OCI-LY7 (cell line): Measurements from ENCODE around the gene PPP1R3E. TPM values are rescaled to one million over a fixed set of nuclear protein-coding genes. Genes with fewer than 3 reads are reported as not detected.

Experiments
- BruUV-seq: library from RNA; stranded (reverse); fragments of 400-500 nt; replicated peaks from 2 replicates; lab custom pipeline; 2021; lab: Mats Ljungman, UMichigan
- CTCF ChIA-PET: fragments of 300-600 bp; sonication (Branson Sonifier 250); formaldehyde crosslinking; loops from one replicate; lab custom pipeline; 2022; ENCODE audit warnings: antibody characterized with exemption; ENCODE audit not compliant: unreplicated experiment; lab: Charles Lee
- POLR2A ChIA-PET: fragments of 300-600 bp; sonication (Branson Sonifier 250); formaldehyde crosslinking; loops from one replicate; lab custom pipeline; 2022; ENCODE audit warnings: antibody characterized with exemption; lab: Charles Lee
- DNase-seq: peaks from one replicate; pipeline ENCODE4 v3.0.0-alpha.2; 2015; ENCODE audit warnings: low spot score
- H2AFZ ChIP-seq: fragments of 200-600 bp; sonication (generic), shearing (Covaris generic); 2 replicates; pipeline ENCODE4 v1.6.1; 2014; ENCODE audit warnings: mild to moderate bottlenecking, antibody characterized with exemption, low read length, moderate library complexity
- H3K27ac ChIP-seq: fragments of 200-600 bp; sonication (generic); 2 replicates; pipeline ENCODE4 v1.5.1; 2014; ENCODE audit warnings: mixed run types, low read depth, mild to moderate bottlenecking, moderate library complexity, low read length, inconsistent platforms; ENCODE audit not compliant: poor library complexity, severe bottlenecking
- H3K36me3 ChIP-seq: fragments of 200-600 bp; sonication (generic); 2 replicates; pipeline ENCODE4 v1.6.1; 2014; ENCODE audit warnings: mild to moderate bottlenecking, antibody characterized with exemption, low read length, moderate library complexity, mixed read lengths; ENCODE audit not compliant: insufficient read depth
- H3K4me1 ChIP-seq: fragments of 200-600 bp; sonication (generic); 2 replicates; pipeline ENCODE4 v1.5.1; 2014; ENCODE audit warnings: mild to moderate bottlenecking, low read length; ENCODE audit not compliant: insufficient read depth, poor library complexity, severe bottlenecking
- H3K4me2 ChIP-seq: fragments of 200-600 bp; sonication (generic); 2 replicates; pipeline ENCODE4 v1.6.1; 2014; ENCODE audit warnings: mild to moderate bottlenecking, low read length
- H3K4me3 ChIP-seq: fragments of 200-600 bp; sonication (generic); 2 replicates; pipeline ENCODE4 v1.5.1; 2014; ENCODE audit warnings: mild to moderate bottlenecking, low read depth, low read length; ENCODE audit not compliant: poor library complexity, severe bottlenecking
- H3K79me2 ChIP-seq: fragments of 200-600 bp; sonication (generic); 2 replicates; pipeline ENCODE4 v1.6.1; 2016; ENCODE audit warnings: low read depth, mild to moderate bottlenecking, low read length, moderate library complexity, mixed read lengths; ENCODE audit not compliant: insufficient read depth
- H3K9me2 ChIP-seq: fragments of 200-600 bp; sonication (generic); 2 replicates; pipeline ENCODE4 v1.6.1; 2016; ENCODE audit warnings: mild to moderate bottlenecking, low read length, mixed read lengths; ENCODE audit not compliant: insufficient read depth
- H3K9me3 ChIP-seq: fragments of 200-600 bp; sonication (generic); 2 replicates; pipeline ENCODE4 v1.6.1; 2014; ENCODE audit warnings: mild to moderate bottlenecking, mixed run types, low read length, mixed read lengths
- H4K20me1 ChIP-seq: fragments of 200-600 bp; sonication (generic); 2 replicates; pipeline ENCODE4 v1.6.1; 2014; ENCODE audit warnings: mild to moderate bottlenecking, antibody characterized with exemption, low read length, moderate library complexity, mixed read lengths; ENCODE audit not compliant: insufficient read depth
- EZH2phosphoT487 ChIP-seq: fragments of 200-600 bp; sonication (generic); IDR thresholded peaks from 2 replicates; pipeline ENCODE4 v1.6.1; 2018; ENCODE audit warnings: low read depth, borderline replicate concordance, mild to moderate bottlenecking, mixed run types, antibody characterized with exemption, low read length, moderate library complexity, mixed read lengths
- intact Hi-C: fragments of 100-400 bp; cut with micrococcal nuclease; formaldehyde crosslinking; loops from one replicate; pipeline ENCODE4 v1.10.0; 2022; ENCODE audit not compliant: unreplicated experiment
- total RNA-seq, 2 experiments: library from RNA; depleted of rRNA in 1 of 2; stranded (reverse); fragments of >200 nt in 1 of 2; shearing (Covaris generic) in 1 of 2; gene quantifications; 2 replicates each; pipeline ENCODE4 v1.2.3, GENCODE V29; 2014 to 2022
- TF ChIP-seq, protein P1 (sequence below): fragments of 200-600 bp; sonication (generic); conservative IDR thresholded peaks from 2 replicates; pipeline ENCODE4 v1.5.1; 2014; ENCODE audit warnings: mild to moderate bottlenecking, antibody characterized with exemption, low read length, moderate library complexity, mixed read lengths

PPP1R3E gene
- total RNA-seq, 2 experiments from 2014 or later, result 31.0 to 95.5 TPM

GRCh38 chr14:23259426-23259825, 43.2 kb downstream of the PPP1R3E start:
- no peak for DNase-seq
- no peaks in the 10 kb centered on the region for H3K9me3 ChIP-seq
- H3K4me1 ChIP-seq, result no peaks in the 10 kb centered on the region
- no TSS peak for BruUV-seq
- no peaks in the 10 kb centered on the region for H3K9me2 ChIP-seq
- no peak overlapping the region for H3K27ac ChIP-seq
- CTCF ChIA-PET, result no interaction called here
- H3K4me2 ChIP-seq, result no peak overlapping the region
- POLR2A ChIA-PET, result interaction anchor here (0.7 kb wide), 1 partner anchor 197 kb away, joined by 4 read pairs; no protein-coding TSS in a partner anchor
- no peak overlapping the region for H3K4me3 ChIP-seq
- intact Hi-C loops, result no loop called here
- H4K20me1 ChIP-seq, result no peaks in the 10 kb centered on the region
- H2AFZ ChIP-seq, result no peak overlapping the region
- H3K79me2 ChIP-seq, result no peaks in the 10 kb centered on the region
- no peak for TF ChIP-seq EZH2phosphoT487
- TF ChIP-seq, protein P1, sequence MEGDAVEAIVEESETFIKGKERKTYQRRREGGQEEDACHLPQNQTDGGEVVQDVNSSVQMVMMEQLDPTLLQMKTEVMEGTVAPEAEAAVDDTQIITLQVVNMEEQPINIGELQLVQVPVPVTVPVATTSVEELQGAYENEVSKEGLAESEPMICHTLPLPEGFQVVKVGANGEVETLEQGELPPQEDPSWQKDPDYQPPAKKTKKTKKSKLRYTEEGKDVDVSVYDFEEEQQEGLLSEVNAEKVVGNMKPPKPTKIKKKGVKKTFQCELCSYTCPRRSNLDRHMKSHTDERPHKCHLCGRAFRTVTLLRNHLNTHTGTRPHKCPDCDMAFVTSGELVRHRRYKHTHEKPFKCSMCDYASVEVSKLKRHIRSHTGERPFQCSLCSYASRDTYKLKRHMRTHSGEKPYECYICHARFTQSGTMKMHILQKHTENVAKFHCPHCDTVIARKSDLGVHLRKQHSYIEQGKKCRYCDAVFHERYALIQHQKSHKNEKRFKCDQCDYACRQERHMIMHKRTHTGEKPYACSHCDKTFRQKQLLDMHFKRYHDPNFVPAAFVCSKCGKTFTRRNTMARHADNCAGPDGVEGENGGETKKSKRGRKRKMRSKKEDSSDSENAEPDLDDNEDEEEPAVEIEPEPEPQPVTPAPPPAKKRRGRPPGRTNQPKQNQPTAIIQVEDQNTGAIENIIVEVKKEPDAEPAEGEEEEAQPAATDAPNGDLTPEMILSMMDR, result no peak
- no peaks in the 10 kb centered on the region for H3K36me3 ChIP-seq

DNA sequence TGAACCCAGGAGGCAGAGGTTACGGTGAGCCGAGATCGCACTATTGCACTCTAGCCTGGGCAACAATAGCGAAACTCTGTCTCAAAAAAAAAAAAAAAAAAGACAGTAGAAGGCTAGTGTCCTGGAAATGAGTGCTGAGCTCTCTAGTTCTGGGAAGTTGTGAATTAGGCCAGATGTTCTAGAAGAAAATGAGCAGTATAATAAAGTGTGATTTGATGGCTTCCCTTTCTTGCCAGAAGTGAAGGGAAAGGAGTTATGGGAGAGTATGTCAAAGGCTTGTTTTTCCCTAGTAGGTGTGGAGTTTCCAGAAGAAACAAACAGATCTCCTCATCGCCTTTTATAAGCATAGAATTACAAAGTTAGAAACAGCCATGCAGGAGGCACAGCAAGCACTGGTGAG, 44.4 kb downstream of the PPP1R3E start:
- no peaks in the 10 kb centered on the region for H4K20me1 ChIP-seq
- no peaks in the 10 kb centered on the region for H3K79me2 ChIP-seq
- CTCF ChIA-PET, result no interaction called here
- H3K4me2 ChIP-seq, result no peak overlapping the region
- H2AFZ ChIP-seq, result no peak overlapping the region
- no peaks in the 10 kb centered on the region for H3K9me3 ChIP-seq
- H3K36me3 ChIP-seq, result no peaks in the 10 kb centered on the region
- no peak for DNase-seq
- H3K4me1 ChIP-seq, result no peaks in the 10 kb centered on the region
- POLR2A ChIA-PET, result interaction anchor here (0.7 to 1.2 kb wide), 3 partner anchors 9 to 138 kb away, joined by 3 to 7 read pairs (median 4); no protein-coding TSS in a partner anchor
- H3K27ac ChIP-seq, result no peak overlapping the region
- no peak for TF ChIP-seq EZH2phosphoT487
- TF ChIP-seq, protein P1, result no peak
- H3K4me3 ChIP-seq, result no peak overlapping the region
- no TSS peak for BruUV-seq
- no peaks in the 10 kb centered on the region for H3K9me2 ChIP-seq
- intact Hi-C loops, result no loop called here

DNA sequence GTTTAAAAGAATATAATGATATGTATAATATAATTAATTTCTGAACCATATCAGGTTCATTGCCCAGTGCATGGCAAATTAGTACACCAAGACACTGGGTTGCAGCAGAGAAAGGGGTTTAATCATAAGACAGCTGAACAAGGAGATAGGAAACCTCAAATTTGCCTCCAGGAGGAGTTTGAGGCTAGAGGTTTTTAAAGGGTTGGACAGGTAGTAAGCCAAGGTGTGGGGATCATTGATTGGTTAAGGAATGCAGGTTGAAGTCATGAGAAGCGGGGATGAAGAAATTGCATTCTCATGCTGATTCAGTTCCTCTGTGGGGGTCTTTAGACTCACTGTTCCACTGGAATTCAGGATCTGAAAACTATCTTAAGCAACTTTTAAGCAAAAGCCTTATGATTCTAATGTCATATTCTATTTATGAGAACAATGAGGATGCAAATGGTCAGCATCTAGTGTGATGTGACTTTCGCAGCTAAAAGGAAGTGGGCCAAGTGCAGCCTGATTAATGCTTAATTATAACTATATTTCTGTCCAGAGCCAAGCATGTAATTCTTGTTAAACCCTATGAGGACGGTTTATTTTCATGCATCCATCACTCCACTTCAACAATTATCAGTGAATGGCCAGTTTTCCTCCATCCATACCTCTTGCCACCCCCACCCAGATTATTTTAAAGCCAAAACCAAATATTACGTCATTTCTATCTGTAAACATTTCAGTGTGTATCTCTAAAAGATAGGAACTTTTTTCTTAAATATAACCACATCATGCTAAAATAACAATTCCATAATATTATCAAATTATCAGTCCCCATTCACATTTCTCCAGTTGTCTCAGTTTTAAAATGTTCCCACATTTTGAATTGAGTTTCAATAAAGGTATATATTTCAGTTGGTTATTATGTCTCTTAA, 50.0 kb downstream of the PPP1R3E start:
- BruUV-seq, result no TSS peak
- TF ChIP-seq, protein P1, result no peak
- no peak for TF ChIP-seq EZH2phosphoT487

More for the DNA sequence above, 50.0 kb downstream of the PPP1R3E start:
- H3K27ac ChIP-seq, result no peak overlapping the region
- no peaks in the 10 kb centered on the region for H3K9me2 ChIP-seq
- H3K36me3 ChIP-seq, result no peaks in the 10 kb centered on the region
- H3K4me1 ChIP-seq, result no peaks in the 10 kb centered on the region
- no peaks in the 10 kb centered on the region for H3K9me3 ChIP-seq
- ChIA-PET CTCF (no interaction called here), POLR2A (no interaction called here)
- DNase-seq, result no peak
- H3K79me2 ChIP-seq, result no peaks in the 10 kb centered on the region
- no peaks in the 10 kb centered on the region for H4K20me1 ChIP-seq
- H2AFZ ChIP-seq, result no peak overlapping the region
- intact Hi-C loops, result no loop called here
- H3K4me2 ChIP-seq, result no peak overlapping the region
- no peak overlapping the region for H3K4me3 ChIP-seq
